CD4-positive, alpha-beta T cell treated with Interleukin-15 for 1 hour (primary cell): ENCODE measurements around the gene ADM.
"Not testable (repeated sequence)": the region's sequence is repeated elsewhere in the genome, so short reads cannot be mapped to it uniquely, and the experiment has no call there.

Experiments
- DNase-seq: peaks from one replicate; pipeline ENCODE4 v3.0.0-alpha.2; 2020

ADM gene, protein sequence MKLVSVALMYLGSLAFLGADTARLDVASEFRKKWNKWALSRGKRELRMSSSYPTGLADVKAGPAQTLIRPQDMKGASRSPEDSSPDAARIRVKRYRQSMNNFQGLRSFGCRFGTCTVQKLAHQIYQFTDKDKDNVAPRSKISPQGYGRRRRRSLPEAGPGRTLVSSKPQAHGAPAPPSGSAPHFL

DNA sequence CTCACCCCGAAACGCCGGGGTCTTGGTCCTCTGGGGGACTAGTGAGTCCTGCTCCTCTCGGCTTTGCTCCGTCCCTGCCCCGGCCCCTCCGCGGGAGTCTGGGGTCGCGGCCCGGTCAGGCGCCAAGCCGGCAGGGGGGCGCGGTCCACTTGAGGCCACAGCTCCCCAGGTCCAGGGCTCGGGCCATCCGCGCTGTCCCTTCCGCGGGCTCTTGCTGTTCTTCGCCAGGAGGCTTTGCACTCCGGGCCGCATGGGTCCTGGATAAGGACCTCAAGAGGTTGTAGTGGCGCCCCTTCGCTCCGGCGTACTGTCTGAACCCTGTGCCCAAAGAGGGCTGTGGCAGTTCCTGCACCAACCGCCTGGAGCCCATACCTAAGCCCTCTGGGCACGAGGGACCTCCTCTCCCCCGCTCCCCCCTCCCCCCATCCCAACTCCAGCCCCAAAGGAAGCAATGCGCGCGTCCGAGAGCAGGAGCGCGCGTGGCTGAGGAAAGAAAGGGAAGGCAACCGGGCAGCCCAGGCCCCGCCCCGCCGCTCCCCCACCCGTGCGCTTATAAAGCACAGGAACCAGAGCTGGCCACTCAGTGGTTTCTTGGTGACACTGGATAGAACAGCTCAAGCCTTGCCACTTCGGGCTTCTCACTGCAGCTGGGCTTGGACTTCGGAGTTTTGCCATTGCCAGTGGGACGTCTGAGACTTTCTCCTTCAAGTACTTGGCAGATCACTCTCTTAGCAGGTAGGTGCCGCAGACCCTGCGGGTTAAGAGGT lies at the start of gene ADM:
Gene ADM, plus strand, starts transcription at position 579 of the 767 bp plus-strand sequence. CDS start 628 bp downstream, outside the sequence.
- peak; percentile 67 for DNase-seq

DNA sequence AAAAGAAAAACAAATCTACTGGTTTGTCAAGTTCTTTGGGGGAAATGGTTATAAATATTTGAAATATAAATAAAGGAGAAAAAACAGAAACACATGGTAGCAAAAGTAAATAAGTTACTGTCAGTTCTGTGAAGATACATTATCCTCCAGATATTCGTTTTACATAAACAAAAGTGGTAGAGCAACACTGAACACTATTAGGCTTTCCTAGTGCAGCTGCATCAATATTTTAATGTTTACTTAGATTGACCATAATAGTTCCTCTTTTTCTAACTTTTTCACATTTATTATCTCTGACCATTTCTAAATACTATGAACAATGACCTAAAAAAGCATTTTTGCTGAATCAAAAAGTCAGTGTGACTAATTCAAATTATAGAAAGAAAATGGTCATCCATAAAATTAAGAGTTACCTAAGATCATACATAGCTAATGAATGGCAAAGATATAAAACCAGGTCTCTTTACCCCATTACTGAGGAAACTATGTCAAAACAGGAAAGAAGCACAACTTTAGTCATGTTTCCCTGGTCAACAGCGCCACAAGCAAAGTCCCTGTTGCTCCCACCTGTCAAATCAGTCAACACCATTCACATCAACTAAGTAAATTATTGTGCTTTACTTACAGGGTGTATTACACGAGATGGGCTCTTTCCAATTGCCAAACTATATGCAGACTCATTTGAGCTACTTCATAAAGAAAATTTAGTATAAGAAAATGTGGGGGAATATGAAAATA lies 49.3 kb upstream of the ADM start:
- no peak for DNase-seq

DNA sequence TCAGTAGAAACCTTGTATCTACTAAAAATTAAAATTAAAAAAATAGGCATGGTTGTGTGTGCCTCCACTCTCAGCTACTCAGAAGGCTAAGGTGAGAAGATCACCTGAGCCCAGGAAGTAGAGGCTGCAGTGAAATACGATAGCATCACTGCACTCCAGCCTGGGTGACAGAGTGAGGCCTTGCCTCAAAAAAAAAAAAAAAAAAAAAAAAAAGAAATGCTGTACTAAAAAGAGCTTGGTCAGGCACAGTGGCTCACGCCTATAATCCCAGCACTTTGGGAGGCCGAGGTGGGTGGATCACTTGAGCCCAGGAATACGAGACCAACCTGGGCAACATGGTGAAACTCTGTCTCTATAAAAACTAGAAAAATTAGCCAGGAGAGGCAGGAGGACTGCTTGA lies 47.4 kb upstream of the ADM start:
- no peak for DNase-seq

DNA sequence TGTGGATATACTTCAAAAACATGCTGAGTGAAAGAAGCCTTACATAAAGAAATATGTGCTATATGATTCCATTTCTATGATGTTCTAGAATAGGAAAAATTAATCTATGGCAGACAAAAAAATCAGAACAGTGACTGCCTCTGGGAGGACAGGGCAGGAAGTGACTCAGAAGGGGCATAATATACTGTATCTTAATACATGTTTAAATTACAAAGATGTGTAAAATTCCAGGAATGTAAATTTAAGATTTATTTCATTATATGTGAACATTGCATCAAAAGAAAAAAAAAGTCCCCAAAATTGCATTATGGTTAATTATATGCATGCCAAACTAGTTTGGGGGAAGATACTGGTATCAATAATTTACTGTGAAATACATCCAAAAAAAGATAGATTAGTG lies 43.1 kb upstream of the ADM start:
- no peak for DNase-seq

DNA sequence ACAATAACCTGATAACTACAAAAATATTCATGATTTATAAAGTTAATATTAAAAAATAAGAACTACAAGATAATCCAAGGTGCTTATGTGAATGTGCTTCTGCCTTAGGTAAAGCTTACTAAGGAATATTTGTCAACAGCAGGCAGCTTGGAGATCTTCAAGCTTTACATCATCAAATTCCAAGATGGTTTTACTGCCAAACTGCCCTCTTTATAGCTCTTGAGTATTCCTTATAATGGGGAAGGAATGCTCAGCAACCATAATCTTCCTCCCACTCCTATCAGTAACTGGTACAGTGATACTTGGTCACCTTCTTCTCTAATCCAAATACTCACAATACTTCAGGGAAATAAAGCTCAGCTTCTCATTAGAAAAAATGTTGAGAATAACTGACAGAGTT lies 40.9 kb upstream of the ADM start:
- no peak for DNase-seq

DNA sequence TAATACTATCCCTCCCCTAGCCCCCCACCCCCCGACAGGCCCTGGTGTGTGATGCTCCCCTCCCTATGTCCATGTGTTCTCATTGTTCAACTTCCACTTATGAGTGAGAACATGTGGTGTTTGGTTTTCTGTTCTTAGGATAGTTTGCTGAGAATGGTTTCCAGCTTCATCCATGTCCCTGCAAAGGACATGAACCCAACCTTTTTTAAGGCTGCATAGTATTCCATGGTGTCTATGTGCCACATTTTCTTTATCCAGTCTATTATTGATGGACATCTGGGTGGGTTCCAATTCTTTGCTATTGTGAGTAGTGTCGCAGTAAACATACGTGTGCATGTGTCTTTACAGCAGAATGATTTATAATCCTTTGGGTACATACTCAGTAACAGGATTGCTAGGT lies 40.2 kb upstream of the ADM start:
- DNase-seq = not testable (repeated sequence)

DNA sequence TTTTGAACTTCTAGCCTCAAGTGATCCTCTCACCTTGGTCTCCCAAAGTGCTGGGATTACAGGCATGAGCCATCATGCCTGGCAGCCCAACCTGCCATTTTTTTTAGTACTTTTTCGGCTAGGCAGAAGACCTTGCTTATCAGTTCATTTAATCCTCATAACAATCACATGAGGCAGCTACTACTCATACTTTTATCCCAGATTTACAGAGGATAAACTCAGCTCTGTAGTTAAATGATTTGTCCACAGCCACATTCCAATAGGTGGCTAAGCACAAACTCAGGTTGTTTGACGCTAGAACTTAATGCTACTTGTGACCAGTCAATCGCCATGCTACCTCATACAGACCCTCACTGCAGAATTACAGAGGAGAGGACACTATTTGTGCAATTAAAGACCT lies 38.9 kb upstream of the ADM start:
- DNase-seq = no peak

DNA sequence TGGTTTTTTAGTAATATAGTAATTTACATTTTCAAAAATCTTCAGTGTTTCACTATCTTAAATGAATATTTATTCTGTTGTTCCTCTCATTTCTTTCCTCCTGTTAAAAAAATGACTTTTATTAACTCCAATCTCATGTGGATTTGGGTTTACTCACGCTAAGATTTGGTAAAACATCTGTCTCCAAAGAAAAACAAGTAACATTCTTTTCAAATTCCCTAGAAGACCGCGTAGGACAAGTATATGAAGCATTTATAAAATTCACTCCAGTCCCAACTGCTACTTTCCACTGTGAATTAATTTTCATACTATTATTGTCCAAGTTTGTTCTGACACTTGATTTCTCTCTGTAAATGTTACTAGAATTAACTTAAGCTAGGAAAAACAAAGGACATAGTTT lies 37.1 kb upstream of the ADM start:
- DNase-seq = no peak

DNA sequence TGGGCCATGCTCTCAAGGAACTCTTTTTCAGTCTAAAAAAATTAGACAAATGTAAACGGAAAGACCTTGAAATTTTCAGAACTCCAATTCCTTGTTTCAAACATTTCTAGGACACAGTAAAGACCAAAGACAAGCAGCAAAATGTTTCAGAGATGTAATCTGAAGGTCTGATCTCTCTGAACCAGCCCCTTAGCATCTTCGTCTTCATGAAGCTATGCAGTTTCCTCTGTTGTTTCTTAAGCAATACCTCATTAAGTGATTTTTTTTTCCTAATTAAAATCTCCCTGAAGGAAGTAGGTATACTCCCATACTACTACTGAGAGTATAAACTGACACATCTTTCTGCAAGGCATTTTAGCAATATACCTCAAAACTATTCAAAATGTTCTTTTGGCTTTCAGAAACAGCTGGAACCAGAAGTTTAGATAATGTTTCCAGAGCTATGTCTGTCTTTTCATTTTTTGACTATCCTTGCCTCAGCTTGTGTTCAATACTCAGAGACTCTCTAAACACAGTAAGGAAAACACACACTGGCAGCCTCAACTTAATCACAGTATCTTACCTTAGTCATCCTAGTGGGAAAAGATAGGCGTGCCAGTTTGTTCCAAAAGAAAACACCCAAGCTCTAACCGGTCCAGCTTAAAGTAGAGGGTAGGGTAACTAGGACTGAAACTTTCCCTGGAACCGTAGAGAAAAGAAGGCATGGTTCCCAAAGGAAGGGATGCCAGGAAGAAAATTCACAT lies 36.0 kb upstream of the ADM start:
- DNase-seq = no peak

DNA sequence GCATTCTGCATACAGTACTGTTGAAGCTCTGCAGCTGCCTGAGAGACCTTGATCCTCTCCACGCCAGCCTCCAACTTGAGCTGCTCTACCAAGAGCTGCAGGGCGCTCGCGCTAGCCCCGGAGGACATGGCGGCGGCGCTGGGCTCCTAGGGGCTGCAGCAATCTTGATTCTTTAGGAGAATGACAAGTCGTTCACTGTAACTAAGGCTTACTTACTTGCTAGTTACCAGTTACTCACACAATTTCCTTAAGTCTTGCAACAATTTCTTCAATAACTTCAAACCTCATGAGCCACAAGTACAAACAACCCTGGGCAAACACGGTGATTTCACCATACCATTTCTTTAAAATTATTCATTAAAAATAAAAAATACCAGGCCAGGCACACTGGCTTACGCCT lies 32.7 kb upstream of the ADM start:
- no peak for DNase-seq

DNA sequence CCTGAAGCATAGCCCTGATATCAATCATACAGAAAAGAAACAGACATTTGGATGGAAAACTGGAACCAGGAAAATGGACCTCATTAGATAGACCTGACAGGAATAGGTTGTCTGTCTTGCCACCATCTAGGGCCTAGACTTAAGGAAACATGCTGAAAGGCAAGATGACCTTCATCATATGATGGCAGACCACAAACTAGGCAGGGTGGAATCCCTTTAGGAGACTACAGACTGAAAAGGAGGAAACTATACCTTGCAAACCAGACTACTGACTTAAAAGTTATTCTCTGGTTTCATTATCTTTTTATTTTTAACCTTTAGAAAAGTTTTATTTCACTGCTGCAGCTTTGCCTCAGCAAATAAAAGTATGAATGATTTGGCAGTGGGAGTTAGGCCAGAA lies 31.1 kb upstream of the ADM start:
- DNase-seq = no peak

DNA sequence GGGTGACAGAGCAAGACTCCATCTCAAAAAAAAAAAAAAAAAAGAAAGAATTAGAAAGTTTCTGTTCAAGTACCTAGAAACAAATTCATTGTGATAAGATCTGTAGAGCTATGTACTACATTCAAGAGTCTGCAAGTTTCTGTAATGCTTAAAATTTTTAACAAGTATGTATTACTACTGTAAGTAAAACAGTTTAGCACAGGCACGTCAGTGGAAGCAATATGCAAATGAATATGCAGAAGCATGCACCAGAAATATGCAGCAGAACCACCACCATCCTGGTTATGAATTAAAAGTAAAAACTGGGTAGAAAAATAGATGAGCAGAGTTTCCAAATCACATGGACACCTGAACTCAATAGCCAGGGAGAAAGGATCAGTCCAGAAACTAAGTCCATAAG lies 30.1 kb upstream of the ADM start:
- no peak for DNase-seq

DNA sequence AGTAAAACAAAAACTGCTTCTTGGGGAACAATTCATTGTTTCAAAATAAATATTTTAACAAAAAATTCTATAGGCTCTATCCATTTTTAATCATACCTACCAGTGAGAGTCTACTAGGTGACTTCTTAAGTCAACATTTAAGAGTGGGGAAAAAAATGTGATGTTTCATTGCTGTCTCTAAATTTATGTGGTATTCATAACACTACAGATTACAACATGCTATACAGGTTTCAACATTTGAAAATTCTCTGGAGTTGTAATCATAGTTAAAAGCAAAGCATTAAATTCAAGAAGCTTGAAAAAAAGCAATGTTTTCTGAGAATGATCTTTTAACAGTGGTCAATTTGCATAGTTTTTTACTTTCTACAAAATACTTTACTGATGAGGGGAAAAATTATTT lies 29.2 kb upstream of the ADM start:
- no peak for DNase-seq

DNA sequence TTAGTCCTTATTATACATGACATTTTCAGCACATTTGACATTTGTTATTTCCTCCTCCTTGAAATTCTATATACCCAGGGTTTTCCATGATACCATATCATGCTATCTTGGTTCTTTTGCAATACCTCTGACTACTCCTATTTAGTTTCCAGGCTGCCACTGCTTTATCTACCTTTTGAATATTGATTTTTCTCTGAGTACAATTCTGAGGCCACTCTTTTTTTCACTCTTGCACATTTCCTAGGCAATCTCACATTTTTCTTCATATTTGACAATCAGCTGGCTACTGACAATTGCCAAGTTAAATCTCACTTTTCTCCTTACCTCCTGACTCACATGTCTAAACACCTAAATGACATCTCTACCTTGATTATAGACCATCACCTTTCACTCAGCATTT lies 22.8 kb upstream of the ADM start:
- DNase-seq = no peak

DNA sequence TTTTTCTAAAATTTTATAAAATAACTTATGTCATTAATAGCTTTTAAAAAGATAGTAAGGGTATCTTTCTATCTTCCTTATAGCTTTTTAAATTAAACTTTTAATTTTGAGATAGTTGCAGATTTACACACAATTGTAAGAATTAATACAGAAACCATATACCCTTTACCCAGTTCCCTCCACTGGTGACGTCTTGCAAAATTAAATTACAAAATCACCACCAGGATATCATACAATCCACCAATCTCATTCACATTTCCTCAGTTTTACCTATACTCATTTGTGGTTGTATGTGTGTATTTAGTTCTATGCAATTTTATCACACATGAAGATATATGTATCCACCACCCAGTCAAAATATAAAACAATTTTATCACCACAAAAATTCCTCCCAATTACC lies 20.9 kb upstream of the ADM start:
- DNase-seq = no peak

DNA sequence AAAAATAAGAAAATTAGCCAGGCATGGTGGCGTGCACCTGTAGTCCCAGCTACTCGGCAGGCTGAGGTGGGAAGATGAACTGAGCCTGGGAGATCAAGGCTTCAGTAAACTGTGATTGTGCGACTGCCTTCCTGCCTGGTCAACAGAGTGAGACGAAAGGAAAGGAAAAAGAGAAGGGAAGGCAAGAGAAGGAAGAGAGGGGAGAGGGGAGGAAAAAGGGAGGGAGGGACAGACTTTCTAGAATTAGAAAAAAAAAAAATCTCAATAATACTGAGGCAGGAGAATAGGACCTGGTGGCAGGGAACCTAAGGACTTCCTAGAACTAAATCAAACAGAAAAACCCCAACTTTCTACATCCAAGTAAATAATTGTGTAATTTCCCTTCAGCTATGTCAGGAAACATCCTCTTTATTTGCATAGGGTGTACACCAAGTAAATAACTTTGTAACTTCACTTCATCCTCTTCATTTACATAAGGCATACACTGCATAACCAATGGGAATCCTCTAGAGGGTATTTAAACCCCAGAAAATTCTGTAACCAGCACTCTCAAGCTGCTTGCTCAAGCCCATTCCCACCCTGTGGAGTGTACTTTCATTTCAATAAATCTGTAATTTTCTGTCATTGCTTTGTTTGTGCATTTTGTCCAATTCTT lies 19.6 kb upstream of the ADM start:
- no peak for DNase-seq

DNA sequence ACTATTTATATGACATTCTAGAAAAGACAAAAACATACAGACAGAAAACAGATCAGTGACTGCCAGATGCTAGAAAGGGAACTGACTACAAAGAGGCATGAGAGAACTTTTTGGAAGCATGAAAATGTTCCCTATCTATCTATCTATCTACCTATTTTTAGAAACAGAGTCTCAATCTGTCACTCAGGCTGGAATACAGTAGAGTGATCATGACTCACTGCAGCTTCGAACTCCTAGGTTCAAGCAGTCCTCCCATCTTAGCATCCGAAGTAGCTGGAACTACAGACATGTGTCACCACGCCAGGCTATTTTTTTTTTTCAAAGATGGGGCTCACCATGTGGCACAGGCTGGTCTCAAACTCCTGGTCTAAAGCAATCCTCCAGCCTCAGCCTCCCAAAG lies 17.7 kb upstream of the ADM start:
- no peak for DNase-seq

DNA sequence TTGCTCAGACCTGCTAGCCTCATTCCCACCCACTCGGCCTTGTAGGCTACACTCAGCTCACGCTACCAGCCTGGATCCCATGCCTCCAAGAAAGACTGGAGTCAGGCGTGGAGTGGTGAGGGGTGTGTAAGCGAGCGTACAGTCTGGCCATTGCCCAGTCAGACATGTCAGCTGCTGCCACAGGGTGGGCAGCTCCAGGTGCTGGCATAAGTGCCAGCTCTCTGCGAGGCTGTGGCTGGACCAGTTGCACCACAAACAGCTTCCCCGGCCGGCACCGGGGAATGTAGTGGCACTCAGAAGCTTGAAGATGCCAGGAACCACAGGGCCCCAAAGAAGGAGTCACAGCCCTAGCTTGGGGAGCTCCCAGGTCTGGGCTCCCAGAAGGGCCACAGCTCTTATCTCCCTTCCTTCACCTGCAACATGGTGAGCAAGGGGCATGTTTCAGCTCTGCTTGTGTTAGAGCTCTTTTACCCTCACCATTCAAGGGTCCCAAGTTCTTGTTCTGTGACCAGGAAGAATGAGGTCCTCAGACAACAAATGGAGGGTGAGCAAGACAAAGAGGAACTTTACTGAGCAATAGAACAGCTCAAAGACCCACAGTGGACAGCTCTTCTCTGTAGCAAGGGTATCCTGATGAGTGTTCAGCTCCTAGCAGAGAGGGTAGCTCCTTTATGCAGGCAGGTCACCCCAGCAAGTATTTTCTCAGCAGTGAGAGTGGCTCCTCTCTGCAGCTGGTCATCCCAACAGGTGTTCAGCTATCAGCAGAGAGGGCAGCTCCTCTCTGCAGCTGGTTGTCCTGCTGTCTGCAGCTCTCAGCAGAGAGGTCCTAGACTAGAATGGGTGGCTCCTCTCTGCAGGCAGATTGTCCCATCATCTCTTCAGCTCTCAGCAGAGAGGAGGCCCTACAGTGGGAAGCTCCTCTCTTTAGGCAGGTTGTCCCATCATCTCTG lies 16.8 kb upstream of the ADM start:
- no peak for DNase-seq

DNA sequence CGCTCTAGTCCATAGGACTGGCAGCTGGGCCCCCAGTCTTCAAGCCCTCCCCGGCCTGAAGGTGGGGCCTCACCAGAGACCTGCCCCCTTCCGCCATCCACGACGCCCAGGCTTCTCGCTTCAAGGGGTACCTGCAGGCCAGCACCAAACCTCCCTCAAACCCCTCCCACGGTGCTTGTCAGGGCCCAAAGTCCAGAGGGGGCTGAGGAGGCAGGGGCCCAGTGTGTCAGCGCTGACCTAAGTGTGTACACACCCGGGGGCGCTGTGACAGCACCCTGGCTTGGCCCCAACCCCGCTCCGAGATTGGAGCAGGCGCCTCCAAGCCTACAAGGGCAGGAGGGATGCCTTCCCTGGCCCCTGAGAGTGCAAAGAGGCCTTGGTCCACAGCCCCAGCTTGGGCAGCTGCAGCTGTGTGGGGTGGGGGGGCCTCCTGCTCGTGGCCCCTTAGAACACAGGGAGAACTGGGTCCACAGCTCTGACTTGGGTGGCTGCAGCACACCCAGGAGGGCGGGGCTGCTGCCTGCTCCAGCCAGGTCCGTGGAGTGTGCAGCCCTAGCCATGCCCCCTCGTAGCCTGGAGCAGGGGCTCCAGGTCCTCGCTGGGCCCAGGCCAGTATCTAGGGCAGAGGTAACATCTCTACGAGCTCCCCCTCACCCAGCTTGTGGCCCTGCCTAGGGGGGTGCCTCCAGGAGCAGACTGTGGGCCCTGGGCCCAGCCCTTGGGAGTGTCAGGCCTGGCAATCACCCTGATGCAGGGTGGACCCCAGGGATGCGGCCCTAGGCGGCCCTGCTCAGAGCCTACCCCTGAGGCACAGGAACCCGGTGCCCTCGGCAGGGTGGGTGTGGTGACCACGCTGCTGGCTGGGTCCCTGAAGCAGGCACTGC lies 15.8 kb upstream of the ADM start:
- DNase-seq = no peak

DNA sequence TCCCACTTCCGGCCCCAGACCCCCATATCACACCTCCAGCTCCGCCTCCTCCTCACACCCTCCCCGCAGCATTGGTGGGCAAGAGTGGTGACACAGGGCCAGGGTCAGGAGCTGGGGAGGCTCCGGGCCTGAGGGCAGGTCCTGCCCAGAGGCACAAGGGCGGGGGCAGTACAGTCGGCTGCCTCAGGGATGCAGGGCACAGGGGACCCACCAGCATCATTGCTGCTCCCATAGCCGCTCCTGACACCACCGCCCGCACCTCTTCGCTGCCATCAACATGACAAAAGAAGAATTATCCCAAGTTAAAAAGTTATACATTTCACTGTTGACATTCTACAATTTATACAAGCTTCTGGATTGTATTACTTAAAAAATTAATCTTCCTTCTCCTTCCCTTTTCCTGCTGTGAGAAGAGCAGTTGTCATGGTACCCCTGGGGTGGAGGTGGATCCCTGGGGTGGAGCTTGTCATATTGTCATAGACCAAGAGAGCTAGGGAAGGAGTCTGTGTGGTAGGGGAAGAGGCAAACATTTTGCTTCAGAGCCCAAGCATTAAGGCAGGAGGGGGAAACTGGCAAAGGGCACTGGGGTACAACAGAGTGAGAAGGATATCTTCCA lies 15.0 kb upstream of the ADM start:
- DNase-seq = no peak
